Nephron progenitor cell (in vitro differentiated cells): ENCODE data around the gene MMP23B.
"Not testable (repeated sequence)": the region's sequence is repeated elsewhere in the genome, so short reads cannot be mapped to it uniquely, and the experiment has no call there.

Experiments
- DNase-seq: peaks from one replicate; pipeline ENCODE4 v3.0.0; 2021
- H3K27ac Mint-ChIP-seq: 2 replicates; pipeline ENCODE4 v1.8.0; 2021; ENCODE audit warnings: mild to moderate bottlenecking, moderate library complexity, mixed read lengths
- H3K27me3 Mint-ChIP-seq: 2 replicates; pipeline ENCODE4 v1.8.0; 2021; ENCODE audit warnings: mild to moderate bottlenecking, low read depth, mixed read lengths; ENCODE audit not compliant: poor library complexity
- H3K36me3 Mint-ChIP-seq: 2 replicates; pipeline ENCODE4 v1.8.0; 2021; ENCODE audit warnings: low read depth, mixed read lengths
- H3K4me1 Mint-ChIP-seq: 2 replicates; pipeline ENCODE4 v1.8.0; 2021; ENCODE audit warnings: mixed read lengths
- H3K4me3 Mint-ChIP-seq: 2 replicates; pipeline ENCODE4 v1.8.0; 2021; ENCODE audit warnings: mild to moderate bottlenecking, moderate library complexity, mixed read lengths
- H3K9me3 Mint-ChIP-seq: 2 replicates; pipeline ENCODE4 v1.8.0; 2021; ENCODE audit warnings: mild to moderate bottlenecking, moderate library complexity, mixed read lengths
- CTCF ChIP-seq: fragments of 200-600 bp; sonication (generic); IDR thresholded peaks from 2 replicates; pipeline ENCODE4 v1.5.0; 2021; ENCODE audit warnings: antibody characterized with exemption

Gene MMP23B

GRCh38 chr1:1594602-1595260, 37.2 kb upstream of the MMP23B start:
- peaks cover 9% of the 10 kb centered on the region for H3K27me3 Mint-ChIP-seq
- DNase-seq, result no peak
- no peaks in the 10 kb centered on the region for H3K36me3 Mint-ChIP-seq
- H3K9me3 Mint-ChIP-seq, result peaks cover 12% of the 10 kb centered on the region
- H3K27ac Mint-ChIP-seq, result no peak overlapping the region
- peaks cover 10% of the 10 kb centered on the region for H3K4me1 Mint-ChIP-seq
- no peak for TF ChIP-seq CTCF
- no peak overlapping the region for H3K4me3 Mint-ChIP-seq

- not testable (repeated sequence) for H3K27me3 Mint-ChIP-seq, H3K4me1 Mint-ChIP-seq, H3K27ac Mint-ChIP-seq, H3K4me3 Mint-ChIP-seq, H3K36me3 Mint-ChIP-seq, DNase-seq
- peaks cover 12% of the 10 kb centered on the region for H3K9me3 Mint-ChIP-seq
Measured at GRCh38 chr1:1595341-1595740, 36.6 kb upstream of the MMP23B start.

GRCh38 chr1:1596493-1597274, 35.3 kb upstream of the MMP23B start:
- Mint-ChIP-seq H3K9me3 (peaks cover 4% of the 10 kb centered on the region), H3K27ac (no peak overlapping the region), H3K4me1 (peaks cover 9% of the 10 kb centered on the region), H3K4me3 (no peak overlapping the region), H3K27me3 (peaks cover 16% of the 10 kb centered on the region), H3K36me3 (no peaks in the 10 kb centered on the region)
- no peak for TF ChIP-seq CTCF
- peak; percentile 33 for DNase-seq

- TF ChIP-seq CTCF, result peak; percentile 27
- Mint-ChIP-seq H3K36me3 (no peaks in the 10 kb centered on the region), H3K4me1 (peaks cover 5% of the 10 kb centered on the region), H3K9me3 (no peaks in the 10 kb centered on the region), H3K27me3 (peaks cover 23% of the 10 kb centered on the region), H3K4me3 (peak overlapping the region; percentile 49), H3K27ac (no peak overlapping the region)
- DNase-seq, result no peak
Measured at GRCh38 chr1:1597275-1597930, 34.6 kb upstream of the MMP23B start.

- Mint-ChIP-seq H3K27me3 (peaks cover 31% of the 10 kb centered on the region), H3K4me3 (peak overlapping the region; percentile 76), H3K36me3 (no peaks in the 10 kb centered on the region), H3K27ac (no peak overlapping the region), H3K4me1 (peaks cover 5% of the 10 kb centered on the region), H3K9me3 (no peaks in the 10 kb centered on the region)
- no peak for TF ChIP-seq CTCF
- no peak for DNase-seq
Measured at GRCh38 chr1:1598051-1598719, 33.8 kb upstream of the MMP23B start.

- TF ChIP-seq CTCF, result no peak
- H3K9me3 Mint-ChIP-seq, result no peaks in the 10 kb centered on the region
- peak overlapping the region; percentile 76 for H3K4me3 Mint-ChIP-seq
- DNase-seq, result no peak
- no peak overlapping the region for H3K27ac Mint-ChIP-seq
- peaks cover 36% of the 10 kb centered on the region for H3K27me3 Mint-ChIP-seq
- peaks cover 5% of the 10 kb centered on the region for H3K4me1 Mint-ChIP-seq
- H3K36me3 Mint-ChIP-seq, result no peaks in the 10 kb centered on the region
Measured at GRCh38 chr1:1598720-1599029, 33.3 kb upstream of the MMP23B start.
